ENCODE results near the gene ITGA11. TPM values are rescaled to one million over a fixed set of nuclear protein-coding genes. Genes with fewer than 3 reads are reported as not detected.

The ITGA11 gene
- total RNA-seq: 0.60 and 0.92 TPM in 2 replicates

GRCh38 chr15:68431792-68432401 lies at the start of gene ITGA11:
Gene ITGA11 (minus strand): TSS chr15:68432163. CDS start chr15:68432066, 97 bp downstream.

GRCh38 chr15:68277603-68278344 lies 154.2 kb downstream of the ITGA11 start, which contains the start of gene FEM1B:
Gene FEM1B (plus strand): TSS chr15:68277745. CDS start chr15:68278418, 673 bp downstream.

Other genes with a start within 250 kb of the ITGA11 start
- 0.84 and 0.85 TPM in 2 replicates for gene CALML4, start 226.8 kb downstream of the ITGA11 start, total RNA-seq
- 15.1 and 26.9 TPM in 2 replicates for gene CLN6, start 202.4 kb downstream of the ITGA11 start, total RNA-seq
- 27.5 and 40.5 TPM in 2 replicates for gene FEM1B, start 154.4 kb downstream of the ITGA11 start, total RNA-seq
- 0.19 and 0.21 TPM in 2 replicates for gene CORO2B, start 146.8 kb upstream of the ITGA11 start, total RNA-seq

Measured in airway epithelial cell (primary cell).